Measurements from ENCODE around the gene KANK2.

The KANK2 gene

GRCh38 chr19:11197291-11198174, at the start of gene KANK2:
TSS of gene KANK2 (minus strand) at chr19:11197545. CDS start at chr19:11194511, 3,034 bp downstream.
- peak; percentile 37 to 74 for DNase-seq (ENCODE audit: low read depth in 2 of 2)

GRCh38 chr19:11246941-11247340, 49.6 kb upstream of the KANK2 start:
- no peak for DNase-seq (ENCODE audit: low read depth in 2 of 2)

GRCh38 chr19:11244846-11245589, 47.7 kb upstream of the KANK2 start:
- no peak for DNase-seq (ENCODE audit: low read depth in 2 of 2)

GRCh38 chr19:11243798-11244169, 46.4 kb upstream of the KANK2 start:
- no peak for DNase-seq (ENCODE audit: low read depth in 2 of 2)

GRCh38 chr19:11242864-11243797, 45.8 kb upstream of the KANK2 start:
- peak; percentile 76 to 90 for DNase-seq (ENCODE audit: low read depth in 2 of 2)

GRCh38 chr19:11242025-11242424, 44.7 kb upstream of the KANK2 start:
- DNase-seq (ENCODE audit: low read depth in 2 of 2) = no peak

GRCh38 chr19:11240008-11240444, 42.7 kb upstream of the KANK2 start:
- no peak for DNase-seq (ENCODE audit: low read depth in 2 of 2)

GRCh38 chr19:11239377-11240000, 42.1 kb upstream of the KANK2 start, which contains the start of gene ANGPTL8:
TSS of gene ANGPTL8 (plus strand) at chr19:11239619. CDS start at chr19:11239638, 19 bp downstream.
- no peak for DNase-seq (ENCODE audit: low read depth in 2 of 2)

- DNase-seq (ENCODE audit: low read depth in 2 of 2) = no peak
Measured at GRCh38 chr19:11238781-11239376, 41.5 kb upstream of the KANK2 start.

- DNase-seq (ENCODE audit: low read depth in 2 of 2) = no peak
Measured at GRCh38 chr19:11238041-11238440, 40.7 kb upstream of the KANK2 start.

- DNase-seq (ENCODE audit: low read depth in 2 of 2) = no peak
Measured at GRCh38 chr19:11237321-11237720, 40.0 kb upstream of the KANK2 start.

GRCh38 chr19:11236324-11237301, 39.3 kb upstream of the KANK2 start:
- no peak for DNase-seq (ENCODE audit: low read depth in 2 of 2)

GRCh38 chr19:11234486-11235075, 37.2 kb upstream of the KANK2 start:
- no peak for DNase-seq (ENCODE audit: low read depth in 2 of 2)

GRCh38 chr19:11233073-11233472, 35.7 kb upstream of the KANK2 start:
- DNase-seq (ENCODE audit: low read depth in 2 of 2) = no peak

GRCh38 chr19:11232555-11232954, 35.2 kb upstream of the KANK2 start:
- DNase-seq (ENCODE audit: low read depth in 2 of 2) = no peak

GRCh38 chr19:11230621-11231386, 33.5 kb upstream of the KANK2 start:
- no peak for DNase-seq (ENCODE audit: low read depth in 2 of 2)

- peak; percentile 7 to 13 for DNase-seq (ENCODE audit: low read depth in 2 of 2)
Measured at GRCh38 chr19:11227195-11227886, 30.0 kb upstream of the KANK2 start.

- DNase-seq (ENCODE audit: low read depth in 2 of 2) = no peak
Measured at GRCh38 chr19:11226716-11227166, 29.4 kb upstream of the KANK2 start.

Measured in stimulated activated CD4-positive, alpha-beta T cell treated with anti-CD3 and anti-CD28 coated beads, Interleukin-15, amount 100 ng/mL, for 48 hours (primary cell).